GM19468 (cell line): ENCODE measurements around the gene ALOXE3.
A peak's percentile ranks its signal among the peaks of the same experiment; 100 is the strongest.

Experiments used
- ATAC-seq: cut with Tn5 transposase; IDR thresholded peaks from one replicate; pipeline ENCODE4 v1.9.1; 2021; ENCODE audit warnings: mild to moderate bottlenecking, moderate library complexity, moderate number of reproducible peaks; ENCODE audit not compliant: unreplicated experiment; ENCODE audit errors: extremely low read depth

ALOXE3 gene

GRCh38 chr17:8154608-8155155 is 36.4 kb upstream of the ALOXE3 start:
- no peak for ATAC-seq

GRCh38 chr17:8153957-8154607 is 35.8 kb upstream of the ALOXE3 start:
- ATAC-seq: no peak

- ATAC-seq: no peak
Measured at GRCh38 chr17:8153525-8153956, 35.2 kb upstream of the ALOXE3 start.

- no peak for ATAC-seq
Measured at GRCh38 chr17:8153031-8153451, 34.7 kb upstream of the ALOXE3 start.

GRCh38 chr17:8152112-8152775 is 33.9 kb upstream of the ALOXE3 start, which contains the start of gene PER1:
Gene PER1, minus strand, starts transcription at chr17:8152404. Its CDS starts 1,698 bp downstream, at chr17:8150706.
- ATAC-seq: no peak

- ATAC-seq: no peak
Measured at GRCh38 chr17:8151641-8152111, 33.4 kb upstream of the ALOXE3 start.

GRCh38 chr17:8151120-8151640 is 32.9 kb upstream of the ALOXE3 start:
- ATAC-seq: peak; percentile 42

GRCh38 chr17:8150194-8151119 is 32.1 kb upstream of the ALOXE3 start:
- ATAC-seq: no peak

GRCh38 chr17:8149419-8150193 is 31.3 kb upstream of the ALOXE3 start:
- ATAC-seq: no peak

GRCh38 chr17:8148560-8148959 is 30.2 kb upstream of the ALOXE3 start:
- no peak for ATAC-seq

GRCh38 chr17:8147805-8148404 is 29.6 kb upstream of the ALOXE3 start:
- ATAC-seq: no peak

GRCh38 chr17:8147141-8147804 is 29.0 kb upstream of the ALOXE3 start:
- no peak for ATAC-seq

- ATAC-seq: no peak
Measured at GRCh38 chr17:8146381-8147140, 28.2 kb upstream of the ALOXE3 start.

GRCh38 chr17:8145811-8146210 is 27.5 kb upstream of the ALOXE3 start:
- ATAC-seq: no peak

GRCh38 chr17:8144401-8145231 is 26.3 kb upstream of the ALOXE3 start:
- no peak for ATAC-seq

- ATAC-seq: no peak
Measured at GRCh38 chr17:8143581-8144400, 25.5 kb upstream of the ALOXE3 start.
